Neutrophil (primary cell): ENCODE measurements around the gene CRYGB.
"Not testable (repeated sequence)": the region's sequence is repeated elsewhere in the genome, so short reads cannot be mapped to it uniquely, and the experiment has no call there.

ENCODE experiments used
- H3K27ac ChIP-seq: fragments of 200-600 bp; sonication (generic); 2 replicates; pipeline ENCODE4 v1.5.1; 2016; ENCODE audit warnings: mild to moderate bottlenecking, moderate library complexity
- H3K27me3 ChIP-seq: fragments of 200-600 bp; sonication (generic); 2 replicates; pipeline ENCODE4 v1.6.0; 2016; ENCODE audit warnings: mild to moderate bottlenecking
- H3K36me3 ChIP-seq: fragments of 200-600 bp; sonication (generic); 2 replicates; pipeline ENCODE4 v1.5.1; 2017
- H3K4me1 ChIP-seq, 2 experiments: fragments of 200-600 bp in 1 of 2; sonication (generic) in 1 of 2; 1 replicate in 1 of 2; 2 replicates in 1 of 2; pipeline versions ENCODE4 v1.5.1 to v1.6.1; 2013 to 2016; ENCODE audit warnings: low read depth in 1 of 2, low read length in 1 of 2, mild to moderate bottlenecking in 1 of 2, moderate library complexity in 1 of 2; ENCODE audit not compliant: control insufficient read depth in 1 of 2, insufficient read depth in 1 of 2
- H3K4me3 ChIP-seq, 2 experiments: fragments of 200-600 bp in 1 of 2; sonication (generic) in 1 of 2; 1 replicate in 1 of 2; 2 replicates in 1 of 2; pipeline ENCODE4 v1.5.1; 2013 to 2016; ENCODE audit warnings: low read depth in 1 of 2, low read length in 1 of 2, mild to moderate bottlenecking in 1 of 2, moderate library complexity in 1 of 2
- H3K9me3 ChIP-seq: fragments of 200-600 bp; sonication (generic); 2 replicates; pipeline ENCODE4 v1.5.1; 2016
- TF ChIP-seq, protein P1 (sequence below): fragments of 200-600 bp; sonication (generic); IDR thresholded peaks from 2 replicates; pipeline ENCODE4 v1.5.1; 2016; ENCODE audit warnings: antibody characterized with exemption

CRYGB gene

GRCh38 chr2:208142240-208142924 is 3.6 kb downstream of the CRYGB start:
- Histone ChIP-seq H3K27ac (no peak overlapping the region), H3K27me3 (no peaks in the 10 kb centered on the region), H3K36me3 (no peaks in the 10 kb centered on the region), H3K4me1 (no peaks in the 10 kb centered on the region), H3K9me3 (no peaks in the 10 kb centered on the region), H3K4me3 (no peak overlapping the region)
- TF ChIP-seq, protein P1, sequence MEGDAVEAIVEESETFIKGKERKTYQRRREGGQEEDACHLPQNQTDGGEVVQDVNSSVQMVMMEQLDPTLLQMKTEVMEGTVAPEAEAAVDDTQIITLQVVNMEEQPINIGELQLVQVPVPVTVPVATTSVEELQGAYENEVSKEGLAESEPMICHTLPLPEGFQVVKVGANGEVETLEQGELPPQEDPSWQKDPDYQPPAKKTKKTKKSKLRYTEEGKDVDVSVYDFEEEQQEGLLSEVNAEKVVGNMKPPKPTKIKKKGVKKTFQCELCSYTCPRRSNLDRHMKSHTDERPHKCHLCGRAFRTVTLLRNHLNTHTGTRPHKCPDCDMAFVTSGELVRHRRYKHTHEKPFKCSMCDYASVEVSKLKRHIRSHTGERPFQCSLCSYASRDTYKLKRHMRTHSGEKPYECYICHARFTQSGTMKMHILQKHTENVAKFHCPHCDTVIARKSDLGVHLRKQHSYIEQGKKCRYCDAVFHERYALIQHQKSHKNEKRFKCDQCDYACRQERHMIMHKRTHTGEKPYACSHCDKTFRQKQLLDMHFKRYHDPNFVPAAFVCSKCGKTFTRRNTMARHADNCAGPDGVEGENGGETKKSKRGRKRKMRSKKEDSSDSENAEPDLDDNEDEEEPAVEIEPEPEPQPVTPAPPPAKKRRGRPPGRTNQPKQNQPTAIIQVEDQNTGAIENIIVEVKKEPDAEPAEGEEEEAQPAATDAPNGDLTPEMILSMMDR = no peak

- Histone ChIP-seq H3K4me3 (no peak overlapping the region), H3K9me3 (no peaks in the 10 kb centered on the region)
- TF ChIP-seq, protein P1 = no peak
Measured at GRCh38 chr2:208139447-208139846, 6.5 kb downstream of the CRYGB start.

DNA sequence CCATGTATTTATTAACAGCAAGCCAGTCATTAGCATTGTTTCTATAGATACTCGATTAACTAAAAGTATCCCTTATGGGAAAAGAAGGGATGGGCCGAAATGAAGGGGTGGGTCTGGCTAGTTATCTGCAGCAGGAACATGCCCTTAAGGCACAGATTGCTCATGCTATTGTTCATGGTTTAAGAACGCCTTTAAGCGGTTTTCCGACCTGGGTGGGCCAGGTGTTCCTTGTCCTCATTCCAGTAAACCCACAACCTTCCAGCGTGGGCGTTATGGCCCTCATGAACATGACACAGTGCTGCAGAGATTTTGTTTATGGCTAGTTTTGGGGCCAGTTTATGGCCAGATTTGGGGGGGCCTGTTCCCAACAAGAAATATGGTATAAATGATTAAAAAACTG is 7.6 kb downstream of the CRYGB start:
- H3K27me3 ChIP-seq, H3K36me3 ChIP-seq, H3K27ac ChIP-seq, H3K4me3 ChIP-seq, H3K9me3 ChIP-seq: not testable (repeated sequence)
- peaks cover 15 to 16% of the 10 kb centered on the region in 2 experiments for H3K4me1 ChIP-seq

More at GRCh38 chr2:208139447-208139846, 6.5 kb downstream of the CRYGB start:
- no peaks in the 10 kb centered on the region for H3K27me3 ChIP-seq
- no peaks in the 10 kb centered on the region for H3K36me3 ChIP-seq
- H3K4me1 ChIP-seq = peaks cover 13 to 14% of the 10 kb centered on the region in 2 experiments
- H3K27ac ChIP-seq = no peak overlapping the region

- no peak overlapping the region for H3K4me3 ChIP-seq
- TF ChIP-seq, protein P1 = no peak
Measured at GRCh38 chr2:208136716-208137094, 9.3 kb downstream of the CRYGB start.

DNA sequence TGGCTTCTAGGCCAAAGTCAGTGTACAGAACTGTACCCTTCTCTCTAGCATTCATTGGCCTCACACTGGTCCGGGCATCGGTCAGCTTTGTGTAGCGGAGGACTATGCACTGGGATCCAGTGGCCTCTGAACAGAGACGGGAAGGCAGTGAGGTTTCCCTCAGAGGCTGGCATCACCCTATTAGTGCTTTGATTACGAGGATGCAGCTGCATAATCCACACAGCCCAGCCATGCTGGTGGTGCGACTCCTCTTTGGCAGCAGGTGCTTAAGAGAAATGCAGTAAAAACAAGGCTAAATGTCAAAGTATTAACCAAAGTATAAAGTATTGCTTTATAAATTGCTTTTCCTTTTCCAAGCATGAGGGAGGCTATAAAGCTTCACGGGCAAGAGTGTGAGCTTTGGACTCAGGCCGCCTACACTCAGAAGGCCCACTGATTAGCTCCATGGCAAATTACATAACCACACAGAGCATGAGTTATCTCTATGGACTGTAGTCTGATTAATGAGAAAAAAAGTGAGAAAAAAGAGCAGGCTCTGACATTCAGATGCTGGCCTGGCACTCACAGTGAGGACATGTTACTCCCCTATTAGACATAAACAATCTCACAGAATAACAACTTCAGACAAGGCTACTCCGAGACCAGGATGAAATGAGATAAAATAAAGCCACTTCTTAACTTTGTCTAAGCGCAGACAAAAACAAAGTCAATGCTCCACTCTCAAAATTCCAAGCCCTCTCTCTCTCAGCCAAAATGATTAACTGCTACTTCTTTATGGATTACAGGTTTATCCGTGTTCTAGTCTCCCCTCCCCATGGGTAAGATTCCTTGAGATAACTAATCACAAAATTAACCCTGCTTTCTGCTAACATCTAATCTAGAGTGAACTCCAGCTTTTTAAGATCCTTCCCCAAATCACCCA is 9.9 kb downstream of the CRYGB start:
- TF ChIP-seq, protein P1 = no peak
- no peak overlapping the region for H3K4me3 ChIP-seq
- no peaks in the 10 kb centered on the region for H3K27me3 ChIP-seq
- peaks cover 15 to 16% of the 10 kb centered on the region in 2 experiments for H3K4me1 ChIP-seq
- H3K36me3 ChIP-seq = no peaks in the 10 kb centered on the region
- no peaks in the 10 kb centered on the region for H3K9me3 ChIP-seq
- no peak overlapping the region for H3K27ac ChIP-seq

More at GRCh38 chr2:208136716-208137094, 9.3 kb downstream of the CRYGB start:
- Histone ChIP-seq H3K36me3 (no peaks in the 10 kb centered on the region), H3K9me3 (no peaks in the 10 kb centered on the region), H3K27ac (no peak overlapping the region), H3K4me1 (peaks cover 15 to 16% of the 10 kb centered on the region in 2 experiments), H3K27me3 (no peaks in the 10 kb centered on the region)
